GM18873 (cell line): ENCODE data around the gene OR52A1.

Experiments
- ATAC-seq: cut with Tn5 transposase; IDR thresholded peaks from one replicate; pipeline ENCODE4 v1.9.1; 2021; ENCODE audit warnings: mild to moderate bottlenecking, moderate library complexity, moderate number of reproducible peaks; ENCODE audit not compliant: unreplicated experiment, low FRiP score

The OR52A1 gene

GRCh38 chr11:5137014-5137413, 17.5 kb downstream of the OR52A1 start:
- no peak for ATAC-seq

- no peak for ATAC-seq
Measured at GRCh38 chr11:5136261-5136660, 18.3 kb downstream of the OR52A1 start.

GRCh38 chr11:5131584-5132335, 22.8 kb downstream of the OR52A1 start:
- ATAC-seq: no peak

GRCh38 chr11:5129457-5129877, 25.1 kb downstream of the OR52A1 start:
- no peak for ATAC-seq

GRCh38 chr11:5124891-5125620, 29.5 kb downstream of the OR52A1 start:
- ATAC-seq: no peak

- ATAC-seq: peak; percentile 59
Measured at GRCh38 chr11:5123802-5124521, 30.6 kb downstream of the OR52A1 start.

GRCh38 chr11:5118893-5119292, 35.7 kb downstream of the OR52A1 start:
- no peak for ATAC-seq

- ATAC-seq: no peak
Measured at GRCh38 chr11:5117588-5117987, 37.0 kb downstream of the OR52A1 start.

- no peak for ATAC-seq
Measured at GRCh38 chr11:5115339-5115738, 39.2 kb downstream of the OR52A1 start.

- ATAC-seq: no peak
Measured at GRCh38 chr11:5107285-5107684, 47.3 kb downstream of the OR52A1 start.

GRCh38 chr11:5103066-5103465, 51.5 kb downstream of the OR52A1 start:
- no peak for ATAC-seq

- no peak for ATAC-seq
Measured at GRCh38 chr11:5102246-5102645, 52.3 kb downstream of the OR52A1 start.

- ATAC-seq: no peak
Measured at GRCh38 chr11:5096011-5096410, 58.5 kb downstream of the OR52A1 start.
